SW 1271 (cell line): ENCODE data around the gene ZRANB1.

Source experiments
- DNase-seq, 2 experiments: peaks; one replicate each; lab custom pipeline; 2025; lab: John Stamatoyannopoulos, UW

The ZRANB1 gene

DNA sequence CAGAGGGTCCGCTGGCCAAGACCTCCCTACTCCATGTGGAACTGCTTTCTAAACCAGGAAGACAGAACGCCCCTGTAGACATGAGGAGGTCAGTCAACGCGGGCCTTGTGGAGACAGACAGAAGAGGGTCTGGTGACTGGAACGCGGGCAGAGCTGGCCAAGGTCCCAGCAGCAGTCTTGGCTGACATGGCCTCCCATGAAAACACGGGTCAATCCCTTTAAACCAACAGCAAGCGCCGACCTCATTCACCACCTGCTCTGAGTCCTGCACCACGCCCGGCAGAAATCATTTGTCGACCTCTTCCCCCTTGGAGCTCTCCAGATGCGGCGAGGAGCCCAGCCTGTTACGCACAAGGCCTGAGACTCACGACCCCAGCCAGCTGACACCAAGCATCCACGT, 78.5 kb downstream of the ZRANB1 start:
- DNase-seq, result no peak

DNA sequence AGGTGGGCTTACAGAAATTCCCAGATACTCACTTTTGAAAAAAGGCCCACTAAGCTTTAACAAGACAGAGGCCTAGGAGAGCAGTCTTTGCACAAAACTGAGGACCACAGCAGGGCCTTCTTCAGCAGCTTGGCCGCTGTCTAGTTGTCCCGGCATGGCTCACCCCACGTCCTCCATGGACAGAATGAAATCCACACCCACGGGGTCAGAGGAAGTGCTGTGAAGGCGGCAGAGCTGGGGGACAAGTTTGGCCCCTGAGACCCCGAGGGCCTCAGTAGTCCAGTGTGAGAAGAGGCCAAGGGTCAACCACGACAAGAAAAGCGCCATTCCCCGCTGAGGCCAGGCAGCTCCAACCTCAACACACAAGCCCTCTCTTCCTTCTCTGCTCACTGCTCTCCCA, 78.9 kb downstream of the ZRANB1 start:
- DNase-seq, result no peak

DNA sequence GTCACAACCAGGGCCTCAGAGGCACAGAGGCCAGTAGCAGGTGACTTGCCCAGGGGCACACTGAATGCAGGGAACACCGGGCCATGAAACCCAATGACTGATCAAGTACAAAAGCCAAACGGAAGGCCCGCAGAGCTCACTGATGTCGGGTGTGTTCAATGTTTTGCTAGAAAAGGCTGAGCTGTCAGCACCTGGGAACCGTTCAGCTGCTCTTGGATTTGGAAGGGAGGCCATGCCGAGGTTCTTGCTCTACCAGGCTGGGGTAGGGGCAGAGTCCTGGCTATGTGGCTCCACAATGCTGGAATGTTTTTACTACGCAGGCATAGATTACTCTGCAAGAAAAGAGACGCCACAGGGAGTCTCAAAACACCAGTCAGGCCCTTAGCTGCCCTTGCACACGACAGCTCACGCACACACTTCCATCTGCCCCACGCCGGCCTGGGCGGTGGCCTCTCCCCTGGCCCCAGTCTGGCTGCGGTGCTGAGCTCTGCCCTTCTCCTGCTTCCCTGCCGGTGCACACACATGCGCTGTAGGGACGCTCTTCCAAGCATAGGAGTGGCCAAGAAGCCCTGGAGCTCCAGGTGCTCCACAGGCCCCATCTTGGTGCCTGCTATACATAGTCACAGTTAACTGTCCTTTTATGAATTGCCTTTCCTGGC, 79.9 kb downstream of the ZRANB1 start:
- no peak for DNase-seq

DNA sequence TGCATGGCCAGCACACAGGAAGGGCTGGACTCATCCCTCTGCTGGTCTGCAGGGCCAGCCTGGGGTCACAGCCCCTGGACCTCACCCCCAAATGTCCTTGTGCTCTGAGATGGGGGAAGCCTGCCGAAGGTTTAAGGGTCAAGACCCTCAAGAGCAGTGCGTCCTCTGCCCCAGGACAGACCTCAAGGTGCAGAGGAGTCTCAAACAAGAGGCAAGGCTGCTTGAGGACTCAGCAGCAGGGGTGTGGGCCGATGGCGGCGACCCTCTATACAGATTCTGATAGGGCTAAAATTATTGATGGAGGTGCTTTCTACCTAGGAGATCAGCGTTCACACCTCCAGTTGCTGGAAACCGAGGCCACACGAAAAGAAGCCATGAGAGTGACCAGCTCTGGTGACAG, 80.7 kb downstream of the ZRANB1 start:
- no peak for DNase-seq

GRCh38 chr10:125023255-125023654, 81.3 kb downstream of the ZRANB1 start:
- no peak for DNase-seq

- DNase-seq, result no peak
These were observed 82.1 kb downstream of the ZRANB1 start for GRCh38 chr10:125023862-125024496.

DNA sequence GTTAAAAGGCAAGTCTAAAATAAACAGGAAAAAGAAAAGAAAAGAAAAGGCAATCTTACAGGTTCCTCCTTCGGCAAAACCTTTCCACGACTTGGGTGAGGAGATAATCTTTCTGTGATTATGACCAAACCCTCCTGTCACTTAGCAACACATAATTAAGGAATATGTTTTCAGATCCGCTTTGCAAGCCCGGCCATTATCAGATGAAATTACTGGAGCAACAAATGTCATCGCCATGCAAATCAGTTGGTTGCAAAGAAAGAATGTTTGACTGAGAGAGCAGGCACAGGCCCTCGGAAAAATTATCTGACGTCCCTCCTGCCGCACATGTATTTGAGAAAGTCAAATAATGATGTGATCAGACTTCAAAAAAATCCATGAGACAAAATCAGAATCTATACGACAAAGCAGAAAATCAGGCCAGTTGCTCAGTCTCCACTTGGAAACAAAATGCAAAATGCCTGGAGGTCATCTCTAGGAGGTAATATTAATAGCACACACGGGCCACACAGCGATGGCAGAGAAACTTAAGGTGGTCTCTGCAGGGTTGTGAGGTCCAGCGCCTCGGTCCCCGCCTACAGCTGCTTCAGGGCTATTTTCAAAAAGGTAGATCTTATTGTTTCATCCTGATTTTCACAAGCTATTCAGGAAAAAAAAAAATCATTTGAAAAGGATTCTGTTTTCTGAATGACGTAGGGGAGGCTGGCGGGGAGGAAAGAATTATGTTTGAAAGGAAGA, 82.7 kb downstream of the ZRANB1 start:
- DNase-seq, result no peak

DNA sequence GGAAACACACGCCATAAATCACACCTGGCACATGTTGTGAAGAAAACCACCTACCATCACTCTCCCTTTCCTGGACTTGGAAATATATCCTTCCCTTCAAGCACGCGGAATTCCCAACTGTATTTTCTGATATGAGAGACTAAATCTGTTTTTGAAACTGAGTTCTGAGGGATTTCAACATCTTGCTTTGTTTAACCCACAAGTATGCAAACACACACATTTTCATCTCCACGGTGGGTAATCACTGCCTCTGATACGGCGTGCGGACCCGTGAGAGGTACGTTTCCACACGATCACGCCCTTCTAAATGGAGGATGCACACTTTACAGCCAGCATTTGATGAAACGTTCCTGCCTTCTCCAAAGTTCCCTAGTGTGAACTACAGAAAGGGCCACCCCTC, 83.4 kb downstream of the ZRANB1 start:
- DNase-seq, result no peak

GRCh38 chr10:125026036-125026931, 84.4 kb downstream of the ZRANB1 start:
- DNase-seq, result no peak

DNA sequence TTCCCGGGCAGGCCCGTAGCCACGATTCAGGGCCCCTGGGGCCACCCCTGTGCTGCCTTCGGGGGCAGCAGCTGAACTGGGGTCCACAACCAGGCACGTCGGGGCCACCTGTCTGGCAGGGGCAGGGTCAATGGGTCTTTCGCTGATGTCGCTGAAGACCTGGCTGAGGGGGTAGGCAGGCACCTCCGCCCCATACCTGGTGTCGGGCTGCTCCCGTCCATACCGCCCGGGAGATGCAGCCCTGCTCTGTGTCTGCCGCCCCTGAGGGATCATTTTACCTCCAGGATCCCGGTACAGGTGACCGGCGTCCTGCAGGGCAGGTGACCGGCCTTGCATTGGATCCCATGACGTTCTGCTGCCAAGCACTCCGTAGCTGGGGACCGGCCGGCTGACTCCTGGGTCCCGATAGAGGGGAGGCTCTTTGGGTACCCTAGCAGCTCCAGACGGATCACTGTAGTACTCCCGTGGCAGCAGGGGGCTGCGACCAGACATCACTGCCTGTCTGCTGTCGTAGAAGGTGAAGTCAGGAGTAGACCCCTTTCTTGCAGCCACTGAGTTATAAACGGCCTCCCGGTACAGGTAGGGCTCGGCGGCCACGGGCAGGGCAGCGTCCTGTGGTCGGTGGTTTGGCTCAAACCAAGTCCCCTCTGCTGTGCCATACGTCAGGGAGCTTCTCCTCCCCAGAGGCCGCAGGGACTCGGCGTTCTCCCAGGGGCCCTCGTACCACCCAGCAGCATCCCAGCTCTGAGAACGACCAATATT, 85.2 kb downstream of the ZRANB1 start:
- no peak for DNase-seq

DNA sequence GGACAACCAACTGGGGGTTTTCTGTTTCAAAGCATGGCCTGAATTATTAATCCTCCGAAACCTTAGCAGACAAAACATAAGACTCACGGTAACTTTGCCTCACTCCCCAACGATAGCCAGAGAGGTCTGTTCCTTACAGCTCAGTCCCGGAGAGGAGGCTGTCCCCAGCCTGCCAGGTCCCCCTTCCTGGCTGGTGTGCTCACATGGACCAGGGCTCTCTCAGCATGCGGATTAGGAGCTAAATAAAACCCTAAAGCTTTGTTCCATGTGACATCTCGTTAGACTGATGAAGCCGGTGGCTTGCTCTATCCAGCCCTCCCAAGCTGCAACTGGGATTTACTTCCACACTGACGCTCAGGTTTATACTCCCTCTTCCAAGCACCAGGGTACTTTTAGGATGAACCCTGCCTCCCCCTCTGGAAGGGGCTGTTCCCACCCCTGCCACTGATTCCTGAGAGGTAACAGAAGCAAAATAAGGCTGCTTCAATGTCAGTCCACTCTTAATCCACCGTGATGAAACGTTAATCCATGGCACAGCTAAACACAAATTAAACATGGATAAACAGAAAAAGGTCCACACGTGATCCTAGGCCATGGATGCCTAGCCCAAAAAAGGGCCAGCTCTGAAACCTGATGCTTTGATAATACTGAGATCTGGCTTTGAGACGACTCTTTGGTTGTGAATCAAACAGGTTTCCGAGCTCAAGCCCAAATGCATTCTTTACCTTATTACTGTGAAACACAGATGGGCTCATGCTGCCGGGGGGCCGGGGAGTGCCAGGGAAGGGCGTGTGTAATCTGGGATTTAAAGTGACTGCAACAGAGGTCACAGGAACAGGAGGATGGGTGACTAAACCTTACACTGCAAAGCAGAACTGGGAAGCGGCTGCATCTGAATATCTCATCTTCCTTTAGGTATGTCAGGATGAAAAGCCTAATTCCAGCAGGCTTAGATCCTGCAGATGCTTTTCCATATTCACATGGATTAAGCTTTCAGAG, 86.2 kb downstream of the ZRANB1 start:
- no peak for DNase-seq

GRCh38 chr10:125029584-125030242, 87.8 kb downstream of the ZRANB1 start:
- DNase-seq, result no peak

DNA sequence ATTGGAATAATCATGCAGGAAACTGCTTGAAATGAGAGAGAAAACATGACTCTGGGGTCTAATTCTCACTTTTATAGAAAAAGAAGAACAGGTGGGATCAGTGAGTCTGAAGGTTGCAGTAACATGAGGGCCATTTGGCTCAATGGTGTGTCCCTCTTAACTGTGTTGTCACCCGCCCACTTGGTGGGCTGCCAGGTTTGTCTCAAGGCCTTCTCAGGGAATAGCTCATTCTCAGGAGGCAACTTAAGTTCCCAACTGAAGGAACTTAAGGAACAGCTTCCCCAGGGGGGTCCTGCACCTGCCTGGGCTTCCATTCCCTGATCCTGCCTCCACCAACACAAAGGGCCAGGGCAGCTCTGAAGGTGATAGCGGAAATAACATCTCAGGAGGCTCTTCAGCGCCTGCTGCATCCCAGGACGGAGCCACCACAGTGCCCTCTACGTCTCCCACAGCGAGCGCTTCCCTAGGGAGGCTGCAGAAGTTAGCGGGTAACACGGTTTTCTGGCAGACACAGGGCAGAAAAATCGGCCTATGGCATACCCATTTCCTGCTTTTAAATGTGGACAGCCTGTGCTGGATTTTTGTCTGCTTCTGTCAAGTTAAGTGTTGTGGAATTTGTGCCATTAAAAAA, 88.8 kb downstream of the ZRANB1 start:
- DNase-seq, result no peak

DNA sequence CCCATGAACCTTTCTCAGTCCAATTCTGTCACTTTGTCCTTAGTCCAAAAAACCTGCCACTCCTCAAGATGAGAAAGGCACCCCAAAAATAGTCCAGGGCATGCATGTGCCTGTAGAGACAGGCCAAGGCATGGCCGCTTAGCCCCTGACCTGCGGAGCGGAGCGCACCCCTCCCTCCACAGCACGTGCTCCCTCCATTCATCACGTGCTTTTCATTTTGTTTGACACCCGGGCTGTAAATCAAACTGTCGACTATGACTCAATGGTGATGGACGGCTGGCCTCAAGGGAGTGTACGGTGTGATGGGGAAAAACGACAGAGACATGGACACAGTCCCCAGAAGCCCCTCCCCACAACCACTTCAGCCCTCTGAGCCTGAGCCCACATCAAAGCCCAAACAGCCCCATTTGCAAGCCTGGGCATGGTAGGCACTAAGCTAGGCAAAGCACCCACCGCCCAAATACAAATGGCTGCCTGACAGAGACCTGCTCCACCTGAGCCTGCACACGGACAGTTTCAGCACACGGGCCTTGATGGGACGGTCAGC, 90.6 kb downstream of the ZRANB1 start:
- DNase-seq, result no peak

- no peak for DNase-seq
These were observed 91.4 kb downstream of the ZRANB1 start for GRCh38 chr10:125033146-125033924.

DNA sequence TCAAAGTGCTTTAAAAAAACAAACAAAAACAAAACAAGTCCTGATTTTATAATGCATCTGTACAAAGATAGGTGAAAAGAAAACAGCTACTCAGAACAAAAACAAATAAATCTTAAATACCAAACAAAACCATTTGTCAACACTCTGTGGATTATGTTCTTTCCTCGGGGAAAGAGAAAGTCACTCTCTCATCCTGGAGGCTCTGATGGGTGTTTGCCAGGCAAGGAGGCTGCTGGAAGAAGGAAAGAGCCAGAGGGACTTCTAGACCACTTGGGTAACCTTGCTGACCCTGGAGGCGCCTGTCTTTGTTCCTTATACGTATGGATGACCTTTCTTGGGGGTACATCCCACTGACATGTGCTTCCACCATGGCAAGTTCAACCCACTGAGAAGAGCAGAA, 92.8 kb downstream of the ZRANB1 start:
- DNase-seq, result no peak

DNA sequence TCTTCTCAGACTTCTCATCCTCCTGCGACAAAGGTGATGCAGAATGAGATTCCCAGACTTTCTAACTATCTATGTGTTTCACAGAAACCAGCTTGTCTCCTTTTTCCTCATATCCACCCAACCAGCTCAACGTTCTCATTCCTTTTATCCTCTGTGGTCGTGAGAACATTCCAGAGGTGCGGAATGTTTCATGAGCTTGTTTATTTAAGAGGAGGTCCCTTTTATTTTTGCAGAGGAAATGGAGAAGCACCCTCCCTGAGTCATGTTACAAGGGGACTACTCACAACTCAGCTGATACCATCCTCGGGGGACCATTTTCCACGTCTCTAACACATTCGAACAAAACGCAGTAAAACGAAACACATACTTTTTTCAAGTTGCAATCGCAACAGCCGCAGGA, 93.2 kb downstream of the ZRANB1 start:
- DNase-seq, result no peak
